Sigmoid colon (tissue), 4 donors: ENCODE data around the gene SLC19A1.

Experiments used
- EP300 ChIP-seq, 4 donors: sonication (generic); formaldehyde crosslinking; IDR thresholded peaks; one replicate each; pipeline ENCODE4 v1.6.1; 2017; ENCODE audit warnings: antibody characterized with exemption in 4 of 4
- POLR2A ChIP-seq, 2 donors: fragments of 450-650 bp; IDR thresholded peaks; one replicate each; pipeline ENCODE4 v1.6.1; 2016; ENCODE audit warnings: antibody characterized with exemption in 2 of 2, mild to moderate bottlenecking in 2 of 2, moderate library complexity in 2 of 2
- TF ChIP-seq, protein P1 (sequence below), 4 experiments: fragments of 450-650 bp in 3 of 4; fragments of 200-600 bp in 1 of 4; IDR thresholded peaks; one replicate each; pipeline ENCODE4 v1.5.1; 2016 to 2019; ENCODE audit warnings: antibody characterized with exemption in 4 of 4, mild to moderate bottlenecking in 3 of 4, moderate library complexity in 2 of 4

DNA sequence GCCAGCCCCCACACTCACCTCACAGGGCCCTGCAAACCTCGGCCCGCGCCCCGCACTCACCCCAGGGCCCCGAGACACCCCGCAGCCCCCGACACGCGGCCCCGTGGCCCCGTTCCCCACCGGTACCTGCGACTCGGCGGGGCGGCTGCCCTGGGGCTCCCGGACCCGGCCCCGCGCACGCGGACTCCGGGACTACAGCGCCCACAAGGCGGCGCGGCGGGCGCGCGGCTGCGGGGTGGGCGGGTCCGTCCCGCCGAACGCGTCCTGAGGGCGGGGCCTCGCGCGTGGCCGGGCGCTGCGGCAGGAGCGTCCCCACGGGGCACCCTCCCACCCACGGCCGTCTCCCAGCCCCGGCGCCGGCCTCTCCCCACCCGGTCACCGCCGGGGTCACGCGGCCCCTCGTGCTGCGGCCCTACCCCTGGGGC lies at the start of gene SLC19A1:
- TF ChIP-seq EP300 (IDR thresholded peaks at IDR 0.05) (no peak), POLR2A (IDR thresholded peaks at IDR 0.05) (no peak)
- TF ChIP-seq, protein P1, sequence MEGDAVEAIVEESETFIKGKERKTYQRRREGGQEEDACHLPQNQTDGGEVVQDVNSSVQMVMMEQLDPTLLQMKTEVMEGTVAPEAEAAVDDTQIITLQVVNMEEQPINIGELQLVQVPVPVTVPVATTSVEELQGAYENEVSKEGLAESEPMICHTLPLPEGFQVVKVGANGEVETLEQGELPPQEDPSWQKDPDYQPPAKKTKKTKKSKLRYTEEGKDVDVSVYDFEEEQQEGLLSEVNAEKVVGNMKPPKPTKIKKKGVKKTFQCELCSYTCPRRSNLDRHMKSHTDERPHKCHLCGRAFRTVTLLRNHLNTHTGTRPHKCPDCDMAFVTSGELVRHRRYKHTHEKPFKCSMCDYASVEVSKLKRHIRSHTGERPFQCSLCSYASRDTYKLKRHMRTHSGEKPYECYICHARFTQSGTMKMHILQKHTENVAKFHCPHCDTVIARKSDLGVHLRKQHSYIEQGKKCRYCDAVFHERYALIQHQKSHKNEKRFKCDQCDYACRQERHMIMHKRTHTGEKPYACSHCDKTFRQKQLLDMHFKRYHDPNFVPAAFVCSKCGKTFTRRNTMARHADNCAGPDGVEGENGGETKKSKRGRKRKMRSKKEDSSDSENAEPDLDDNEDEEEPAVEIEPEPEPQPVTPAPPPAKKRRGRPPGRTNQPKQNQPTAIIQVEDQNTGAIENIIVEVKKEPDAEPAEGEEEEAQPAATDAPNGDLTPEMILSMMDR (IDR thresholded peaks at IDR 0.05) = peak in 1 of 4 experiments; percentile 55
